ENCODE results near the gene GSTA1.
"Not testable (repeated sequence)": the region's sequence is repeated elsewhere in the genome, so short reads cannot be mapped to it uniquely, and the experiment has no call there.

GSTA1 gene

DNA sequence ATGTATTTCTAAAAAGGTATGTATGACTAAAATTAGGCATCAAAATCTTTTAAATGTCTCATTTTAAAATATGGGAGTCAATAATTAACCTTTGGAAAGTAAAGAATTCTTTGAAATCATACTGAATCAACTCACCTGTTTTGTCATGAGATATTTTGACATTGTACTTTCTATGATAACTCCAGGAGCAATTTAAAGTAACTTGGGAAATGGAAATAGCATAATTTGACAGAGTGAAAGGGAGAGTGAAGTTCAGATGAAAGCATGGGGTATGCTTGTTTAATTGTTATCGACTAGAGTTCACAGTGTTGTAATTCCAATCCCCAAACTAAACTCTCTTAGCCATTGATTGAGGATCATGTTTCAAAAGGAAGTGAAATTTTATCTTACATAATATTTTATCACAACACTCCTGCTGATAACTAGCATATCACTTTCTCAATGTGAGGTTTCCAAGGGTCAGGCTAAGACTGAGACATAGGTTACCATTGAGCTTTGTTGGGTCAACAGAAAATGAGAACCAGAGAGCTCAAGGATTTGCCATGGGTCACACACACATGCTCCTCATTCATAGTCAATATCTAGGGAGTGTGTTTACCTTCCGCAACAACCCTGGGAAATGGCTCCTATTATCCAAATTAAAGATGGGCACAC is 2.3 kb downstream of the GSTA1 start:
- Histone ChIP-seq H3K4me1 (ENCODE audit: insufficient read depth, insufficient read length) (no peaks in the 10 kb centered on the region), H3K4me3 (ENCODE audit: insufficient read length, low read depth) (no peak overlapping the region)
- DNase-seq (ENCODE audit: low read depth, low spot score) = no peak

GRCh38 chr6:52799272-52799671 is 4.3 kb downstream of the GSTA1 start:
- H3K27me3 ChIP-seq (ENCODE audit: insufficient read depth, insufficient read length); DNase-seq (ENCODE audit: low read depth, low spot score); H3K36me3 ChIP-seq (ENCODE audit: insufficient read depth, insufficient read length, low read length); H3K4me3 ChIP-seq (ENCODE audit: insufficient read length, low read depth); H3K4me1 ChIP-seq (ENCODE audit: insufficient read depth, insufficient read length); H3K9ac ChIP-seq (ENCODE audit: insufficient read length, low read depth); H3K9me3 ChIP-seq (ENCODE audit: insufficient read depth, low read length): not testable (repeated sequence)

More for the DNA sequence above, 2.3 kb downstream of the GSTA1 start:
- Histone ChIP-seq H3K9me3 (ENCODE audit: insufficient read depth, low read length) (no peaks in the 10 kb centered on the region), H3K27me3 (ENCODE audit: insufficient read depth, insufficient read length) (no peaks in the 10 kb centered on the region), H3K36me3 (ENCODE audit: insufficient read depth, insufficient read length, low read length) (no peaks in the 10 kb centered on the region), H3K9ac (ENCODE audit: insufficient read length, low read depth) (no peak overlapping the region)
- TF ChIP-seq ZNF274 (IDR thresholded peaks at IDR 0.05; ENCODE audit: low read depth, low read length) (no peak), YY1 (IDR thresholded peaks at IDR 0.05; ENCODE audit: insufficient read depth, insufficient read length) (no peak), SUZ12 (IDR thresholded peaks at IDR 0.05; ENCODE audit: extremely low read depth, insufficient read depth, insufficient read length) (no peak)

- DNase-seq (ENCODE audit: low read depth, low spot score); H3K36me3 ChIP-seq (ENCODE audit: insufficient read depth, insufficient read length, low read length): not testable (repeated sequence)
These were observed 9.2 kb downstream of the GSTA1 start for GRCh38 chr6:52794366-52794765.

GRCh38 chr6:52790861-52791260 is 12.8 kb downstream of the GSTA1 start:
- Histone ChIP-seq H3K27me3 (ENCODE audit: insufficient read depth, insufficient read length) (no peaks in the 10 kb centered on the region), H3K9me3 (ENCODE audit: insufficient read depth, low read length) (peaks cover 10% of the 10 kb centered on the region; the same call in 1 of the 2 replicates), H3K4me3 (ENCODE audit: insufficient read length, low read depth) (no peak overlapping the region), H3K36me3 (ENCODE audit: insufficient read depth, insufficient read length, low read length) (no peaks in the 10 kb centered on the region), H3K4me1 (ENCODE audit: insufficient read depth, insufficient read length) (no peaks in the 10 kb centered on the region), H3K9ac (ENCODE audit: insufficient read length, low read depth) (no peak overlapping the region)
- no peak for DNase-seq (ENCODE audit: low read depth, low spot score)
- TF ChIP-seq YY1 (IDR thresholded peaks at IDR 0.05; ENCODE audit: insufficient read depth, insufficient read length) (no peak), SUZ12 (IDR thresholded peaks at IDR 0.05; ENCODE audit: extremely low read depth, insufficient read depth, insufficient read length) (no peak), ZNF274 (IDR thresholded peaks at IDR 0.05; ENCODE audit: low read depth, low read length) (no peak)

More at GRCh38 chr6:52794366-52794765, 9.2 kb downstream of the GSTA1 start:
- not testable (repeated sequence) for H3K4me3 ChIP-seq (ENCODE audit: insufficient read length, low read depth); H3K27me3 ChIP-seq (ENCODE audit: insufficient read depth, insufficient read length); H3K9me3 ChIP-seq (ENCODE audit: insufficient read depth, low read length); H3K4me1 ChIP-seq (ENCODE audit: insufficient read depth, insufficient read length); H3K9ac ChIP-seq (ENCODE audit: insufficient read length, low read depth)

GRCh38 chr6:52789658-52790057 is 14.0 kb downstream of the GSTA1 start:
- H3K9me3 ChIP-seq (ENCODE audit: insufficient read depth, low read length) = peaks cover 11% of the 10 kb centered on the region; the same call in 1 of the 2 replicates
- not testable (repeated sequence) for DNase-seq (ENCODE audit: low read depth, low spot score); H3K4me1 ChIP-seq (ENCODE audit: insufficient read depth, insufficient read length); H3K27me3 ChIP-seq (ENCODE audit: insufficient read depth, insufficient read length); H3K9ac ChIP-seq (ENCODE audit: insufficient read length, low read depth); H3K4me3 ChIP-seq (ENCODE audit: insufficient read length, low read depth); H3K36me3 ChIP-seq (ENCODE audit: insufficient read depth, insufficient read length, low read length)

DNA sequence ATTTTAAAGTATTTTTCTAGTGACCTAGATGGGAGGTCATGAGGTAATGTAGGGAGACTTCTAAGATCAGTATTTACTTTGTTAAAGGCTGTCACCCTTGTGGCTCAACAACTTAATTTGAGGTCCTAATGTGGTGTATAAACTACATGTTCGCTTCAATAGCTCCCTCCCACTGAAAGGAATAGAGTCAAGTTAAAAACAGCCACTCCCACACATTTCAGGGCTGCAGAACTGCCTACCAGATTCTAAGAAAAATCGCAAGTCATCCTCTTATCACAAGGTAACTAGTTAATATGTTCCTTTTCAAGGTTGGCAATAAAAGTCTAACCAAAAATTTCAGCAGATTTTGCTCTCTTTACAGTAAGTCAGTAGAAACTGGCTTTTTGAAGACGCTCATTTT is 15.1 kb downstream of the GSTA1 start:
- no peaks in the 10 kb centered on the region for H3K4me1 ChIP-seq (ENCODE audit: insufficient read depth, insufficient read length)
- no peaks in the 10 kb centered on the region for H3K27me3 ChIP-seq (ENCODE audit: insufficient read depth, insufficient read length)
- no peak for TF ChIP-seq ZNF274 (IDR thresholded peaks at IDR 0.05; ENCODE audit: low read depth, low read length)
- TF ChIP-seq SUZ12 (IDR thresholded peaks at IDR 0.05; ENCODE audit: extremely low read depth, insufficient read depth, insufficient read length) = no peak
- no peak for TF ChIP-seq YY1 (IDR thresholded peaks at IDR 0.05; ENCODE audit: insufficient read depth, insufficient read length)
- no peak overlapping the region for H3K9ac ChIP-seq (ENCODE audit: insufficient read length, low read depth)
- H3K36me3 ChIP-seq (ENCODE audit: insufficient read depth, insufficient read length, low read length) = no peaks in the 10 kb centered on the region
- peaks cover 11% of the 10 kb centered on the region; the same call in 1 of the 2 replicates for H3K9me3 ChIP-seq (ENCODE audit: insufficient read depth, low read length)
- no peak overlapping the region for H3K4me3 ChIP-seq (ENCODE audit: insufficient read length, low read depth)
- DNase-seq (ENCODE audit: low read depth, low spot score) = no peak

DNA sequence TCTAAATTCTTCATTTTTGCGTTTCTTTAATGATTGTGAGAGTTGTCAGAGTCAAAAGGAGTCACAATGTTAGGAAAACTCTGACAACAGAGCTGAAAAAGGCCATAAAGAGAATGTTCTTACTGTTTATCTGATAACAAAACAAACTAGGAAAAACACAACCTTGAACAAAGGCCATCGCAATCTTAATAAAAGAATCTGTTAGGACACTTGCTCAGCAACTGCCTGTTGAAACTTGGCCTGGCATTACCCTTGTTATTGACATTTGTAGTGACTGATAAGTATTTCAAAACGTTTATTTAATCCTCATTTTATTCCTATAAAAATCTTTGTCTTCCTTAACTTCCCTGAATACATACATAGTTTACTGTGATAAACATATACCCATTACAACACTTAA is 15.7 kb downstream of the GSTA1 start:
- no peaks in the 10 kb centered on the region for H3K4me1 ChIP-seq (ENCODE audit: insufficient read depth, insufficient read length)
- no peaks in the 10 kb centered on the region for H3K36me3 ChIP-seq (ENCODE audit: insufficient read depth, insufficient read length, low read length)
- H3K9ac ChIP-seq (ENCODE audit: insufficient read length, low read depth) = no peak overlapping the region
- no peaks in the 10 kb centered on the region for H3K27me3 ChIP-seq (ENCODE audit: insufficient read depth, insufficient read length)
- TF ChIP-seq YY1 (IDR thresholded peaks at IDR 0.05; ENCODE audit: insufficient read depth, insufficient read length) = no peak
- TF ChIP-seq ZNF274 (IDR thresholded peaks at IDR 0.05; ENCODE audit: low read depth, low read length) = no peak
- TF ChIP-seq SUZ12 (IDR thresholded peaks at IDR 0.05; ENCODE audit: extremely low read depth, insufficient read depth, insufficient read length) = no peak
- peaks cover 11% of the 10 kb centered on the region; the same call in 1 of the 2 replicates for H3K9me3 ChIP-seq (ENCODE audit: insufficient read depth, low read length)
- DNase-seq (ENCODE audit: low read depth, low spot score) = no peak
- no peak overlapping the region for H3K4me3 ChIP-seq (ENCODE audit: insufficient read length, low read depth)

Measured in NT2/D1 (cell line).